T-helper 2 cell (primary cell): ENCODE results near the gene CLTCL1.

ENCODE experiments used
- DNase-seq, 5 experiments: peaks; one replicate each; pipeline versions ENCODE4 v3.0.0 to v3.0.0-alpha.2; 2012 to 2022

The CLTCL1 gene

DNA sequence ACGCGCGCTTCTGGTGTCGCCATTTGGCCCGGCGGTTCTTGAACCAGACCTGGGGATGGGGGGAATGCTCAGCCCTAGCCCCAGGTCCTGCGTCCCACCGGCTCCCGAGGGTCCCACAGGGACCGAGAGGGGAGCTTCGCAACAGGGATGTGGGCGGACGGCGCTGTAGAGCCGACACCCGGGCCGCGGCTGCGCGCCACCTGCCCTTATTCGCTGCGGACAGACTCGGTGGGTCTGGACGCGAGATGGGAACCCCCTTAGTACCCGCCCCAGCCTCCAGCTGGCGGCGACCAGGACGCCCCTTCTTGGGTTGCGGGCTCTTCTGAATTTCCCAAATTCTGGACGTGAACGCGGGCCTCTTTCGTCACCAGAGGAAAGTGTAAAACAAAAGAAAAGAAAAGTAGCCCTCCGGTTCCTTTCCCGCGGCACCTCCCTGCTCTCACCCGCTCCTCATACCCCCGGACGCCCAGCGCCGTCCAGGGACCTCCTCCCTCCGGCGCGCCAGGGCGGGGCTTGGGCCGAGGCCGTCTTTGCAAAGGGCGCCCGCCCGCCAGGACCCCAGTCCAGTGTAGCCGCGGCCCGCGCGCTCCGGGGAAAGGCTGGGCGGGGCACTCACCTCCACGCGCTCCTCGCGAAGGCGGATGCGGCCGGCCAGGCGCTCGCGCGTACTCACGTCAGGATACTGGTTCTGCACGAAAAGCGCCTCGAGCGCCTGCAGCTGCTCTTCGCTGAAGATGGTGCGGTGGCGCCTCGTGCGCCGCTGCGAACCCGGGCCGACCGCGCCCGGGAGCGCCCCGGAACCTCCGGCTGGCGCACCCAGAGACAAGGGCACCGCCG lies 142.3 kb downstream of the CLTCL1 start:
- peak in 3 of 5 experiments; percentile 19 to 79 (median 24) for DNase-seq

DNA sequence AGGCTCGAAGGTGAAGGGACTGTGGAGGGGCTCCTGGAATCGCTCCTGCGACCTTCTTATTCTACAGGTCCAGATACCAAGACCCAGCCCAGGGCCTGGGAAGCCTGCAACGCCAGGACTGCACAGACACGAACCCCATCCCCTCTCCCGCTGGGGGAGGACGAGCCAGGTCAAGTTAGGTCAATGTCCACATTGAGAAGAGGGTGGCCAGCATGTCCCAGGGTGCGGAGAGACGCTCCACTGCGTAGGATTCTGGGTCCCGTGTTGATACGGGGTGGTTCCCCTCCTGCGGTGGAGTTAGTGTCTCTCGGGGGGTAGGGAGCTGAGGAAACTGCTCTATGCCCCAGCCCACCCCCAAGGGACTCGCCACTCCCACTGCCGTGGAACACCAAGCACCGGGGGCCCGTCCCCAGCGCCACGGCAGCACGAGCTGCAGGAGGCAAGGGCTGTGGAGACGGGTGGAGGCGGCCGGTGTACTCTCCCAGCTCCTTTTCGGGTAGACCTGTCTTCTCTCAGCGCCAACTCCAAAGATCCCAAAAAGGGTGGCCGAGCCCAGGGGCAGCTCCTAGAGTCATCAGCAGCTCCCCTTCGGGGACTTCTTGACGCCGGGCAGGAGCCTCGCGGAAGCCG lies 143.0 kb downstream of the CLTCL1 start:
- no peak for DNase-seq

DNA sequence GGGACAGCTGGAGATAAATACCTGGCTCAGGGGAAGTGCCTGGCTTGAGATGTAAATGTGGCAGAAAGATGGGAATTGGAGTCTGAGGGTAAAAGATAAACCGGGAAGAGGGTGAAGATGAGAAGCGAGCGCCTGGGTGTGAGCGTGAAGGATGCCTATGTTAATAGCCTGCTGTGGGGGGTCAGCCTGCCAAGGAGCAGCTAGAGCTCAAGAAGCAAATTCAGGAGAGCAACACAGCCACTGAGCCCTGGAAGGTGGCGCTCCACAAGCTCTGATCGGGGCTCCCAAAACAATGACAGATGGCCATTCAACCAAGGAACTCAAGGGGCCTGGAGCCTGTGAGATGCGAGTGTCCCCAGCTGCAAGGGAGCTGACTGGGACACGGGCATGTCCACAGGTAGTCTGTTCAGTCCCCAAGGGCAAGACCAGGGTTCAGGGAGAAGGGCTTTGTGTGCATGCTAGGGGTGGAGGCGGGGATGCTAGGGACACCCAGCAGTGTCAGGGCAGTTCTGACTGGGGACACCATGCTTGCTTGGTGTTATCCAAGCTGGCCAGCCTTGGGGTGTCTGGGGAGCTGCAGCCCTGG lies 144.2 kb downstream of the CLTCL1 start:
- no peak for DNase-seq

DNA sequence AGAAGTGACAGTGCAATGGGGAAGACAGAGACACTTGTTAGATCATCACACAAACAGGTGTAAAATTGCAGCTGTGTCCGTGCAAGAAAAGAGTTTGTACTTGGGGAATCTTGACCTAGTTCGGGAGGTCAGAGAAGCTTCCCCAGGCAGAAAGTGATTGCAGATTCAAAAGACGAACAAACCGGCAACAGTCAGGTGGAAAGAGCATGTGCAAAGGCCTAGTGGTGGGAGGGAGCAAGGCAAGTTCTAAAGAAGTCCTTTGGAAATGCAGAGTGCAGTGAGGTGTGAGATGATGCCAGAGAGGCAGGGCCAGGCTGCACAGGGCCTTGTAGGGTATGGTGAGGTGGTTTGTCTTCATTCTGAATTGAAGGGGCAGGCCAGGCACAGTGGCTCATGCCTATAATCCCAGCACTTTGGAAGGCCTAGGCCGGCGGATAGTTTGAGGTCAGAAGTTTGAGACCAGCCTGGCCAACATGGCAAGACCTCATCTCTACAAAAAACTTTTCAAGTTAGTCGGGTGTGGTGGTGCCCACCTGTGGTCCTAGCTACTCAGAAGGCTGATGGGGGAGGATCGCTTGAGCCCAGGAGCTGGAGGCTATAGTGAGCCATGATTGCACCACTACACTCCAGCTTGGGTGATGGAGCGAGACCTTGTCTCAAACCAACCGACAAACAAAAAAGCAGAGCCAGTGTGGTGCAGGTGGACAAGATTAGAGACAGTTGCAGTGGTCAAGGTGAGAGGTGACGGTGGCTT lies 145.1 kb downstream of the CLTCL1 start:
- peak in 1 of 5 experiments; percentile 19 for DNase-seq

DNA sequence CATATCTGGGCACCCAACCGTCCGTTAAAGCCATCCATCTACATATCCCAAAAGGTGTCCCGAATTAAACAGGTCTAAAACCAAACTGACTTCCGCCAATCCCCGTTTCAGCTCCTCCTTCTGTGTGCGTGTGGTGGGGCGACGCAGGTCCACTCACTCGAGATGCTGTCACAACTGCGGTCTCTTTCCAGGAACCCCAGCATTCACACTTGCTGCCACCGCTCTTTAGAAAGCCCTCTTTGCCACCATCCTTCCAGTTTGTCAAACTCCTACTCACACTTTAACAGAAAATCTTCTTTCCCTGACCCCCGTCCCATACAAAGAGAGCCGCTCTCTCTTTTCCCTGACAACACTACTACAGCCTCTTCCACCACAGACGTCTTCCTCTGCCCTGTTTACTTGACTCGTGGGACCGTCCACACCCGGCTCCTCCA lies 147.5 kb downstream of the CLTCL1 start:
- DNase-seq = peak in 2 of 5 experiments; percentile 28 to 78

DNA sequence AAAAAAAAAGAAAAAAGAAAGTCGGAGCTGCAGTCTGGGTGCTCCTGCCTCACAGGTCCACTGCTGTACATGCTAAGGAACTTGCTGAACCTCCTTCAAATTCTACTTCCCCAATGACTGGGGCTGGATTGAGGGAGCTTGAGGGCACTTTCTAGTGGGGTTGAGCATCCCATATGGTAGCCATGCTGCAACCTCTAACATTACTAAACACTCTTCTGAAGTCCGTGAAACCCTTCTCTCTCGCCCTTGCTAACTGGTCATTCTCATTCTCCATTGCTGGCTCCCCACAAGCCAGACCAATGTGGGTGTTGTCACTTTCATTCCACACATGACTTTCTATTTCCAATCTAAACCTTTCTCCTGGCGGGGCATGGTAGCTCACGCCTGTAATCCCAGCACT lies 148.3 kb downstream of the CLTCL1 start:
- no peak for DNase-seq

DNA sequence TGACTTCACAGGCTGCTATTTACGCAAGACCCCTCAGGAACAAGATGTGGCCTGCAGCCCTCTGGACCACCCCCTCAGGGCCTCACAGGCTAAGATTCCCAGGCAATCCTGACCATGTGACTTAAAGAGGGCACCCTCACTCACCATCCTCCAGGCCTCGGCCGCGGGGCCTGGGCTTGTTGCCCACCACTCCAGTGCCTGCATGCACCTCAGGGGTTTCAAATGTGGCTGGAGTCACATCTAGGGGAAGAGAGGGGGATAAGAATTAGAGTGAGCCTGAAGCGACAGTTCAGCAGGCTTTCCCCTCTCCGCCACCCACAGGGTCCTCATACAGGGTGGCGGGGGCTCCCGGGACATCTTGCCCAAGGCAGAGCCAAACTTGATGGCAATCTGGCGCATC lies 149.1 kb downstream of the CLTCL1 start:
- DNase-seq = no peak

DNA sequence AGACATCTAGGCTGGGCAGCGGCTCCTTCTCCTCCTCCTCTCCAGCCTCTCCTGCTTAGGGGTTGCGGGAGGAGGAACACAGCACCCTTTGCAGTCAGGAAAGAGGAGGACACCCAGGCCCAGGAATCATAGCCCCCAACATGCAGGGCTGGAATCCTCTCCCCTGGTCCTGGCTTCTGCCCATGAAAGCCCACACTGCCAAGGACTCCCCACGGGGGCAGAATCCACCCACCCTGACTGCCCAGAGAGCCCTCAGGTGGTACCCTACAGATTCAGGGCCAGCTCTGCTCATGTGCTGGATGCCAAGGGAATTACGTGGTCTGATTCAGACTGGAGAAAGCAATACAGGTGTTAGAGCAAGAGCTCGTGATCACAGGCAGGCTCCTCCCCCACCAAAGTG lies 151.5 kb downstream of the CLTCL1 start:
- no peak for DNase-seq

DNA sequence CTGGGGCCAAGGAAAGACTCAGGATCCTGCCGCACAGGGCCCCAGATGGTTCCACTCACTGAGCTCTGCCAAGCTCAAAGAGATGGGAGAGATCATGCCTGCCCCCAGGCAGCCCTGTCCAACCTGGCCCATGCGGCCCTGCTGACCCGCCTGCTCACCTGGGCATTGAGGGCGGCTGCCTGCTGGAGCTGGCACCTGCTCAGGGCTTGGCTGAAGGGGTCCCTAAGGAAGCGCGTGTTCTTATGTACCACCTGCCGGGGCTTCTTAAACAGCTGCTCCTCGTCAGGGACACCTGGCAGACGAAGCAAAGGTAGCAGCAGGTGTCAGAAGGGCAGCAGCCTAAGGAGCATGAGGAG lies 152.5 kb downstream of the CLTCL1 start:
- no peak for DNase-seq

DNA sequence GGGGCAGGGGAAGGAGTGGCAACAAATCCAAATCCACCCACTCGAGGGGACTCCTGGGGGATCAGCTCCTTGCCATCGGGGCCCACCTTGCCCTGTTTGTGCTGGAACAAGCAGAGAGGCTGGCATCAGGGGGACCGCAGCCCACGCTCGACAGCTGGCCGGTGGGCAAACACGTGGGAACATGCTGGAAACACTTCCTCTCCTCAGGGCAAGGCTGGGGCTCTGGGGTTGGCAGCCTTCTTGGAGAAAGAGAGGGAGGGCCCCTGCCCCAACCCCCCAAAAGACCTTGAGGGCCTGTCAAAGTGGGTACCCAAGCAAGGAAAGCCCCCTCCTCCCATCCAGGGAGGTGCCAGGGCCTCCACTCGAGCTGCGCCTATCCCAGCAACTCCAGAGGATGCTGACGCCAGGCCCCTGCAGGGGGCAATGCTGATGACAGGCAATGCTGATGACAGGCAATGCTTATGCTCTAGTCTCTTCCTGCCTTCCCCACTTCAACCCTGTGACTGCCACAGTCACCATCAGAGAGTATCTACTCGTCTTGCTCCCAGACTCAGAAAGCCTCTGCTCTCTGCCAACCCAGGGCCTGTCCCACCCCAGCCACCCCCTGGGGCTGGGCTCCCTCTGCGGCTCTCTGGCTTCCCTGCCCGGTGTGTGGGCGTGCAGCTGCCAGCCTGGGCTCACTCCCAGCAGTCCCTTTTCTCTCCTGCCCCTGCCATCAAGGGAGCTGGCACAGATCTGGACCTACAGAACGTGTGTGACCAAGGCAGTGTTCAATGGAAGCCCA lies 153.1 kb downstream of the CLTCL1 start:
- no peak for DNase-seq

DNA sequence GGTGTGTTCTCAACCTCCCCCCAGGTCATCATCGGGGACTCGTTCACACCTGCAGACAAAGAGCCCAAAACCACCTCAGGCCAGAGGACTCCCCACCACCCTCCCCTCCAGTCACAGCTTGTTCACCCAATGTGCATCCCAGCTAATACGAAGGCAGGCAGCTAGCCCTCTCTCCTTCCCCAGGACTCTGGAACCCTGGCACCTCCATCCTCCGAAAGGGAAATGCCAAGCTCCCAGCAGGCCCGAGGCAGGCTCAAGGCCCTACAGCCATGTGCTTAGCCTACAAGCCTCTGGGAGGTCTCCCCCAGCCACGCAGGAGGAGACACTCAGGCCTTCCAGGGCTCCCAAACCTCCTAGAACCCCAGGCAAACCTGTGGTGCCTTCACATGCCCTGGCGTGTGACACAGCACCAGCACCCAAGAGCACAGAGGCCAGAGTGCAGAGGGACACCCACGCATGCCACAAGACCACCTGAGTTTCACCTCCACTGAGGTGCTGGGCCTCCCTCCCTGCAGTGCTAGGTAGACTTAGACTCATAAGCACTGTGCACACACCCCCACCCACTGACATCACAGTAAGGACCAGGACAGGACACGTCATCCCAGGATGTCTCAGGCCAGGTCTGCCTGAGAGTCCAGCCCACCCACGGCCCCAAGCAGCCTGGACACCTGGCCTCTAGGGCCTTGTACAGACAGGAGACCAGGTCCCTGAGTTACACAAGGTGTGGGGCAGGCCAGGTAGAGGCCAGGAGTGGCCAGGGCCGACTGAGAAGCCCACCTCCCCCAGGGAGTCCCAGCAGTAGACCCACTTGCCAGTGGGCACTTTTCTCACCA lies 153.9 kb downstream of the CLTCL1 start:
- DNase-seq = no peak

DNA sequence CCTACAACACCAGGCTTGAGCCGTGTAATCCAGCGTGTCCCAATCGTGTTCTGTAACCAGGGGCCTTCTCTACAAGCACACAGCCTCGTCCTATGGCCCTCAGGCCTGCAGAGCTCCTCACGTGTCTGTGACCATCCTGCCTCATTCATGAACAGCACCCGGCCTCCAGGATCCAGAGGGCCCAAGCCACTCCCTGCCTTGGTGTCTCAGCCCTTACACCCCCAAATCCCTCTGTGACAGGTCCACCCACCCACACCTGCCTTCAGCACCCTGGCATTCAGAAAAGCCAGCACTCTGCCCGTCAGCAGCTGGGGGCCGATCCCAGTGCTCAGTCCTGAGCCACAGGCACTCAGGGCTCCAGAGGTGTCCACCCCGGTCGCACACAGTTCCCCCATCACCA lies 154.6 kb downstream of the CLTCL1 start:
- DNase-seq = no peak

DNA sequence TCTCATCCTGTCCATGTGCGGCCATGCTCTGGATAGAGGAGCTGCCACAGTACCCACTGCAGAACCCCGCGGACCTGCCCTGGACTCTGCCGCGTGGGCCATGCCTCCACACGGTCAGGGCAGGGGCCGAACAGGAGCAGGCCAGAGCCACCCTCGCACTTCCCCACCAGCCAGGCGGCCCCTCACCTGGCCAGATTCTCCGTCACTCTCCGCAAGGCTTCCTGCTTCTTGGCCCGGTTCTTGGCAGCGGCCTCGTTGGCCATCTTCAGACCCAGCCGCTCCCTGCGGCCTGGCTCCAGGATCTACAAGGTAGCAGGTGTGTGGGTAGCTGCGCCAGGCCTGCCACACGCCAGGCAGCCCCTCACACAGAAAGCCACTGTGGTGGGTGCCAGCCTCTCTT lies 156.6 kb downstream of the CLTCL1 start:
- no peak for DNase-seq

DNA sequence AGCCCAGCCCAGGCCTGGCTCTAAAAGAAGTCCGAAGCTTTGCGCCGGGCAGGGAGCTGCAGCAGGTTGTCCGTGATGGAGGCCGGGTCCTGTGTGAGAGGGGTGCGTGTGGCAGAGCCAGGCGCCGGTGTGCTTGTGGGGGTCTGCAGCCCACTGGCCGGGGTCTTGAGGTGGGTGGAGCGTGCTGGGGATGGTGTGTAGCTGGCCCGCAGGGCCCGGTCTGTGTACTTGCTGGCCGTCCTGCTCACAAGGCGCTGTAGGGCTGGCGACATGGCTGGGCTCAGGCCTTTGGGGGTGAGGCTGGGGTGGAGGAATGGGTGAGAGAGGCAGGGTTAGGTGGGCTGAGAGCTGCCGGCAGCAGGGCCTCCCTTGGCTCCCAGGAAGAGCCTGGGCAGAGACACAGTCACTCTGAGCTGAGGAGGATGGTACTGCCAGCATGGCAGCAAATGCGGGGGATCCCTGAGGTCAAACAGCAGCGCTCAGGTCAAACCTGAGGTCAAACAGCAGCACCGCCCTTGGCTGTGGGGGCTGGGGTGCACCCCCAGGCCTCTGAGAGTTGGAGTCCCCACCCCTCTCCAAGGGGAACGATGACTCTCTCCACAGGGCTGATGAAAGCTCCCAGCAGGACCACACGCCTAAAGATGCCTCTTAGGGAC lies 157.2 kb downstream of the CLTCL1 start:
- no peak for DNase-seq

DNA sequence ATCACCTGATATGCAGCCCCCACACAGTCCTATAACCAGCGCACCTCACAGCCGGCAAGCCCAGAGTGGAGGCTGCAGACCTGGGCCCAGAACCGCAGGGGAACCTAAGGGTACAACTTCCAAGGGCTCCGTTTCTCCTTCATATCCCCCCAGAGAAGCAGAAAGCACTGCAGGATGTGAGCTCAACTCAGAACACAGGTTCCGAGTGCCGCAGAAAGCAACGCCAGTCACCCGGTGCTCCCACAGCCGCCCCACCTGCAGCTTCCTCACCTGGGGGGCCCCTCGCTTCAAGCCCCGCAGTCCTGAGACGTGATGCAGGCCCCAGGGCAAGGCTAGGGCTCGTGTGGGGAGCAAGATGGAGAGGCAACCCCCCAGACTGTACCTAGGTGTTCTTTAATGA lies 158.0 kb downstream of the CLTCL1 start:
- no peak for DNase-seq

DNA sequence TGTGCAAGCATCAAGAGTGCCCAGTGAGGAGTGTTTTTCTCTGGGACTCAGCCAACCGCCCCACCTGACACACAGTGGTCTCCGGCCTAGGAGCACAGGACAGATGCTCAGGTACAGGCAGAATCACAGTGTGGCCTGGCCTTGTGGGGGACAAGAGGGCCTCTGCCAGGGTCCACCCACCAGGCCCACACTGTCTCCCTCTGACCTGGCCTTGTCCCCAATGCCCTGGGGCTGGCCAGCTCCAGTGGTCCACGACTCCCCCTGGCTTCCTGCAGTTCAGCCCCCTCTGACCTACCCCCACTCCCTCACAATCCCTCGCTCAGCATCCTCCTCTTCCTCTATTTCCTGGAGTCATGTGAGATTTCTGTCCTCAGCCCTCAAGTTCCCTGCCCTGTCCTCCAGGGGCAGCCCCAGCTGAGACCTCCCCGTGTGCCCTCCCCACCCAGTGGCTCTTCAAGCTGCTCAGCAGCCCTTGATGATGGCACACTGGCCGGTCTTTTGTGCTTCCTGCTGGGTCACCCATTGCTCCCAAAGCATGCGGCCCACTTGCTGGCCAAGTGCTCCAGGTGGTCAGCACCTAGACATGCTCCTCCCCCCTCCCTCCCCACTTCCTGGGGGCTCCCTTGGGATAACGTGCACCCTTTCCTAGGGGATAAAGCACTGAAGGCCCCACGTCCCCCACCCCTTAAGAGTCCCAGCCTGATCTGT lies 158.7 kb downstream of the CLTCL1 start:
- DNase-seq = no peak

DNA sequence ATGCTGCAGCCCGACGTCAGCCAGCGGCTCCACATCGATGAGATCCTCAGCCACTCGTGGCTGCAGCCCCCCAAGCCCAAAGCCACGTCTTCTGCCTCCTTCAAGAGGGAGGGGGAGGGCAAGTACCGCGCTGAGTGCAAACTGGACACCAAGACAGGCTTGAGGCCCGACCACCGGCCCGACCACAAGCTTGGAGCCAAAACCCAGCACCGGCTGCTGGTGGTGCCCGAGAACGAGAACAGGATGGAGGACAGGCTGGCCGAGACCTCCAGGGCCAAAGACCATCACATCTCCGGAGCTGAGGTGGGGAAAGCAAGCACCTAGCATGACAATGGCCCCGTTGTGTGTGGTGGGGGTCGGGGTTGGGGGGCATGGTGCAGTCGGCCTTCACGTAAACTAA lies 159.4 kb downstream of the CLTCL1 start:
- no peak for DNase-seq

DNA sequence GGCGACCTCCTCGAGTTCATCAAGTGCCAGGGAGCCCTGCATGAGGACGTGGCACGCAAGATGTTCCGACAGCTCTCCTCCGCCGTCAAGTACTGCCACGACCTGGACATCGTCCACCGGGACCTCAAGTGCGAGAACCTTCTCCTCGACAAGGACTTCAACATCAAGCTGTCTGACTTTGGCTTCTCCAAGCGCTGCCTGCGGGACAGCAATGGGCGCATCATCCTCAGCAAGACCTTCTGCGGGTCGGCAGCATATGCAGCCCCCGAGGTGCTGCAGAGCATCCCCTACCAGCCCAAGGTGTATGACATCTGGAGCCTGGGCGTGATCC lies 159.9 kb downstream of the CLTCL1 start:
- DNase-seq = no peak

DNA sequence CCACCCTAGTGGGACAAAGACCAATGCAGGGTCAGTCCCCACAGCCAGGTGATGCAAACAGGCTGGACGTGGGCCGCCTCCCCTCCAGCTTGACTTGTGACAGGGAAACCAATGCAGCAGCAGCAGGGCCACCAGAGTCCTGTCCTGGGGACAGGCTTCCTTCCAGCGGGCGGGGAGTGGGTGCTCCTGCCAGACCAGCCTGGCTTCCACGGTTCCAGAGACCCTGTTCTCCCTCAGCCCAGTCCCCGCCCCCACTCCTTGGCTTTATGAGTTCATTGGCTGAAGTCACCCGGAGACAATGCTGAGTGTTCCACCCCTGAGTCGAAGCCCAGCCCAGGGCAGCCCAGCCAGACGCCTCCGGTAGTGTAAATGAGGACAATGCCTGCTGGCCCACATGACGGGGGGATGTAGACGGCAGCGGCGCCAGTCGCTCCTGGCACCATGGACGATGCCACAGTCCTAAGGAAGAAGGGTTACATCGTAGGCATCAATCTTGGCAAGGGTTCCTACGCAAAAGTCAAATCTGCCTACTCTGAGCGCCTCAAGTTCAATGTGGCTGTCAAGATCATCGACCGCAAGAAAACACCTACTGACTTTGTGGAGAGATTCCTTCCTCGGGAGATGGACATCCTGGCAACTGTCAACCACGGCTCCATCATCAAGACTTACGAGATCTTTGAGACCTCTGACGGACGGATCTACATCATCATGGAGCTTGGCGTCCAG lies 160.4 kb downstream of the CLTCL1 start, which contains the start of gene TSSK2:
Gene TSSK2, plus strand, starts transcription at position 350 of the 726 bp plus-strand sequence. Its CDS starts 92 bp downstream, at position 442.
- no peak for DNase-seq

DNA sequence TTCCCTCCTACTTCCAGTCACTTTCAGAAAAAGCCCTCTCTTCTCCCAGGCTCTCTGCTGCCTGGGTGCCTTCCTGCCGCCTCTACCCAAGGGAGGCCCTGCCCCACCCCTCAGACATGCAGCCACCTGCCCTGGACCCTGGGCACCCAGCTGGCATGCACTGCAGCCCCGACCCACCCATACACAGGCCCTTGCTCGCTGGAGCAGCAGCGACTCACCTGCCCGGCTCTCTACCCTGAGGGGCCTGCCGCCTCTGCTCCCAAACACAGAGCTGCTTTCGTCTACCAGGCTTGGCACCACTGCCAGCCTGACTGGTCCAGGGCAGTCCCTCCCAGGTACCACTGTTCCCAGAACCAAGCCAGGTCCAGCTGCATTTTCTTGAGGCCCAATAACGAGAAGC lies 161.6 kb downstream of the CLTCL1 start:
- DNase-seq = no peak
